NB4 (cell line): Measurements from ENCODE around the gene ARL8A.

ENCODE experiments used
- MYC ChIP-seq: IDR thresholded peaks from 2 replicates; pipeline ENCODE4 v1.6.1; 2011; ENCODE audit warnings: low read depth, low read length
- POLR2A ChIP-seq: IDR thresholded peaks from 2 replicates; pipeline ENCODE4 v1.6.1; 2011; ENCODE audit warnings: mild to moderate bottlenecking; ENCODE audit not compliant: insufficient read length; ENCODE audit errors: extremely low read depth
- TF ChIP-seq, protein P1 (sequence below): IDR thresholded peaks from one replicate; pipeline ENCODE4 v1.5.1; 2012; ENCODE audit warnings: low read depth, low read length
- TF ChIP-seq, protein P2 (sequence below): IDR thresholded peaks from 2 replicates; pipeline ENCODE4 v1.6.1; 2011; ENCODE audit warnings: low read depth, low read length

DNA sequence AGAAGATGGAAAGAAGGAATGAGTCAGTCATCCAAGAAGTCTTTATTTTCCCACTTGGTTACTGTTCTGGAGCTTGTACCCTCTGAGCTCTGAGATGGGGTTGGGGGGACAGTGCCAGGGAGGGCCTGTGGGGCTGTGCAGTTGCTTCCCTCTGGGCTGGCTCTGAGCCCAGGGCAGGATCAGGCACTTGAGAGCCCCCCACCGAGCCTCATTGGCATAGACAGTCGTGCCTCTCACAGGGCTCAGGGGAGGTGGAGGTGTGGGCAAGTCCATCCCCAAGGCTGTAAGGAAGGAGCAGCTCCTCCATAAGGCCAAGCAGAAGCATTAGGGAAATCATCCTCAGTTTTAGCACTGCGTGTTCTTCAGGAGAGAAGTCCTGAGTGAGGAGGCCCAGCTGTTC is 2.5 kb upstream of the ARL8A start:
- TF ChIP-seq, protein P1, sequence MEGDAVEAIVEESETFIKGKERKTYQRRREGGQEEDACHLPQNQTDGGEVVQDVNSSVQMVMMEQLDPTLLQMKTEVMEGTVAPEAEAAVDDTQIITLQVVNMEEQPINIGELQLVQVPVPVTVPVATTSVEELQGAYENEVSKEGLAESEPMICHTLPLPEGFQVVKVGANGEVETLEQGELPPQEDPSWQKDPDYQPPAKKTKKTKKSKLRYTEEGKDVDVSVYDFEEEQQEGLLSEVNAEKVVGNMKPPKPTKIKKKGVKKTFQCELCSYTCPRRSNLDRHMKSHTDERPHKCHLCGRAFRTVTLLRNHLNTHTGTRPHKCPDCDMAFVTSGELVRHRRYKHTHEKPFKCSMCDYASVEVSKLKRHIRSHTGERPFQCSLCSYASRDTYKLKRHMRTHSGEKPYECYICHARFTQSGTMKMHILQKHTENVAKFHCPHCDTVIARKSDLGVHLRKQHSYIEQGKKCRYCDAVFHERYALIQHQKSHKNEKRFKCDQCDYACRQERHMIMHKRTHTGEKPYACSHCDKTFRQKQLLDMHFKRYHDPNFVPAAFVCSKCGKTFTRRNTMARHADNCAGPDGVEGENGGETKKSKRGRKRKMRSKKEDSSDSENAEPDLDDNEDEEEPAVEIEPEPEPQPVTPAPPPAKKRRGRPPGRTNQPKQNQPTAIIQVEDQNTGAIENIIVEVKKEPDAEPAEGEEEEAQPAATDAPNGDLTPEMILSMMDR = no peak
- TF ChIP-seq POLR2A (no peak), MYC (no peak)
- TF ChIP-seq, protein P2, sequence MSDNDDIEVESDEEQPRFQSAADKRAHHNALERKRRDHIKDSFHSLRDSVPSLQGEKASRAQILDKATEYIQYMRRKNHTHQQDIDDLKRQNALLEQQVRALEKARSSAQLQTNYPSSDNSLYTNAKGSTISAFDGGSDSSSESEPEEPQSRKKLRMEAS = no peak
